AG09309 (cell line): ENCODE data around the gene ALG3.
"Not testable (repeated sequence)": the region's sequence is repeated elsewhere in the genome, so short reads cannot be mapped to it uniquely, and the experiment has no call there.

Experiments
- DNase-seq: peaks from one replicate; pipeline ENCODE4 v3.0.0-alpha.2; 2010; ENCODE audit warnings: low read depth
- H3K4me3 ChIP-seq: 2 replicates; pipeline ENCODE4 v1.5.1; 2011; ENCODE audit warnings: mild to moderate bottlenecking, low read depth, low read length, moderate library complexity; ENCODE audit not compliant: control insufficient read depth
- CTCF ChIP-seq: IDR thresholded peaks from 2 replicates; pipeline ENCODE4 v1.5.1; 2011; ENCODE audit warnings: mild to moderate bottlenecking, low read depth, low read length, inconsistent platforms; ENCODE audit not compliant: insufficient read depth, control insufficient read depth; ENCODE audit errors: missing control alignments

ALG3 gene

DNA sequence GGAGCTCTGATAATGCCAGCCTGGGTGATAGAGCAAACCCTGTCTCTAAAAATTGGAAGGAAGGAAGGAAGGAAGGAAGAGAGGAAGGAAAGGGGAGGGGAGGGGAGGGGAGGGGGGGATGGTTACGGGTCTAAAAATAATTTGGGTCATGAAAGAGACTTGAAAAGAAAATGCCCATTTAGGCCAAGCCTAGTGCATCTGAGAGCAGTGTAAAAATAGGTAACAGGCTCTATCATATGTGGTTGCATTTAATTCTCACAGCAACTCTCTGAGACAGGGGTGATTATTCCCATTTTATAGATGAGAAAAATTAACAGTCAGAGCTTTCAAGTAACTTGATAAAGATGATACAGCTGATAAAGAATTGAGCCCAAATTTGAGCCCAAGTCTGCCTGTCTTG is 23.5 kb upstream of the ALG3 start:
- DNase-seq, result no peak
- no peak for TF ChIP-seq CTCF

GRCh38 chr3:184267249-184267648 is 18.5 kb upstream of the ALG3 start:
- not testable (repeated sequence) for DNase-seq, H3K4me3 ChIP-seq

More for the DNA sequence above, 23.5 kb upstream of the ALG3 start:
- H3K4me3 ChIP-seq, result no peak overlapping the region

DNA sequence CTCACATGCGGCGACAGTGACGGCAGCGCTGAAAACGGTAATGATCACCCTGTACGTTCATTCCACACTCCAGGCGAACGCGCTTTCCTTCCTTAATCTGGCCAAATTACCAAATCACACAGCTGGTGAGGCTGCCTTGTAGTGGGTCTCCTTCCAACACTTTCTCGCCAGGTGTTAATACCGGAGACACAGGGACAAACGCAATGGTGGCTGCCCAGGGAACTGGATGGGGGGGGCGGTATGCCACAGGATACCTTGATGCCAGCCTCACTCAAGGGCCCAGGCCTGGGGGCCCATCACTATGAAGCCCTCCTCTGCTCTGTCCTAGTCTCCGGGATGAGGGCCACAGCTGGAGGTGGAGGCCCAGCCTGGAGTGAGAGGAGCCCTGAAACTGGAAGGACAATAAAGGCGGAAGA is 14.0 kb upstream of the ALG3 start:
- H3K4me3 ChIP-seq, result peak overlapping the region; percentile 46
- DNase-seq, result no peak

DNA sequence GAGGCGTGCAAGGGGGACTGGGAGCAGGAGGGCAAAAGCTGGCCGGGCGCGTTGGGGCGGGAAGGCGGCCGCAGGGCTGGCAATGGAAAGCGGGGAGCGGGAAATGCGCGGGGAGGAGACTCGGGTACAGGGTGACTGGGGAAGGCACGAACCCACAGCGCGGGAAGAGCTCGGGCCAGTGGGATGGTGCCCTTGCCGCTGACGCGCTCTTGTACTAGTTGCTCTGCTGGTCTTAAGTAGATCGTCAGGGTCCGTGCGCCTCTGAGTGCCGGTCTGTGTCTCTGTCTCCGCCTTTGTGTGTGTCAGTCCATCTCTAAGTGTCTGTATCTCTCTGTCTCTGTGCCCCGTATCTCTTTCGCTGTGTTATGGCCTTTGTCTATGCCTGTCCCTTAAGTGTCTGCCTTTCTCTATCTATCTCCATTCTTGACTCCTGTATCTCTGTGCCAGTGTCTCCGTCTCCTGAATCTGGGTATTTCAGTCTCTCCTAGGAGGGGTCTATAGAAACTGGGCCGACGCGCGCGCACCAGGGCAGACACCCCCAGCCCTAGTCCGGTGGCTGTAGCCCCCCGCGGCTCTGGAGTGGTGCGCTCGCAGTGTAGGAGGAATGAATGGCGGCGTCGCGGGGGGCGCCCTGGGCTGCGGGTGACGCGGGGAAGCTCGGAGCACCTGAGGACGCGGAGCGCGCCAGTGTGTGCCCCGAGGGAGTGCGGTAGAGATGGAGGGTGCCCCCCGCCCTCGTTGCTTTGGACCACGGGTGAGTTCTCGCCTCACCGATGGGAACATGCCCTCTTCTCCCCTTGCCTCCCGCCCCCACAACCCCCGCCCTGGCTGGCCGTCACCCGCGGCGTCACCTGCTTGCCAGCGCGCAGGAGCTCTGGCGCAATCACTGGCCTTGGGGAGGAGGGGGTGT is 13.3 kb upstream of the ALG3 start:
- peak overlapping the region; percentile 46 for H3K4me3 ChIP-seq
- DNase-seq, result no peak
- no peak for TF ChIP-seq CTCF

More for the DNA sequence above, 14.0 kb upstream of the ALG3 start:
- no peak for TF ChIP-seq CTCF

- no peak for DNase-seq
- peak within 1 kb of the TSS; percentile 46 for H3K4me3 ChIP-seq
- TF ChIP-seq CTCF, result no peak
These were observed 12.6 kb upstream of the ALG3 start, which contains the start of gene CAMK2N2 for GRCh38 chr3:184261270-184261853. CAMK2N2 (minus strand) TSS chr3:184261553; CDS start chr3:184261285, 268 bp downstream.

- no peak for DNase-seq
- H3K4me3 ChIP-seq, result peak overlapping the region; percentile 46
- no peak for TF ChIP-seq CTCF
These were observed 12.0 kb upstream of the ALG3 start for GRCh38 chr3:184260724-184261269.
